Frontal cortex (tissue), 4 donors: Measurements from ENCODE around the gene FAR2. TPM values are rescaled to one million over a fixed set of nuclear protein-coding genes. Genes with fewer than 3 reads are reported as not detected.
"Not testable (repeated sequence)": the region's sequence is repeated elsewhere in the genome, so short reads cannot be mapped to it uniquely, and the experiment has no call there.

Experiments used
- DNase-seq, 2 donors: peaks; one replicate each; pipeline ENCODE4 v3.0.0; 2012; ENCODE audit warnings: low spot score in 2 of 2
- FAIRE-seq: peaks from 2 replicates; lab custom pipeline; 2012; peaks lifted over from hg19 to GRCh38; lab: Jason Lieb, UNC
- total RNA-seq: library from RNA; depleted of rRNA; stranded (reverse); fragments of >200 nt; gene quantifications from one replicate; pipeline ENCODE4 v1.2.3, GENCODE V29; 2014
- donor health status: control.
- donor health status: control.
- donor health status: control.

FAR2 gene
- total RNA-seq = 49.3 TPM

- DNase-seq = peak; percentile 45 to 61
- no peak for FAIRE-seq
Measured at GRCh38 chr12:29148911-29149690, at the start of gene FAR2. Gene FAR2 (plus strand): TSS chr12:29149278. CDS start chr12:29270450, 121,172 bp downstream.

GRCh38 chr12:29102741-29103140 lies 46.3 kb upstream of the FAR2 start:
- FAIRE-seq = peak; percentile 37
- no peak for DNase-seq

- DNase-seq (no peak), FAIRE-seq (no peak)
Measured at GRCh38 chr12:29103539-29103974, 45.5 kb upstream of the FAR2 start.

- DNase-seq (no peak), FAIRE-seq (no peak)
Measured at GRCh38 chr12:29104516-29104915, 44.6 kb upstream of the FAR2 start.

GRCh38 chr12:29110506-29111442 lies 38.3 kb upstream of the FAR2 start:
- FAIRE-seq = no peak
- no peak for DNase-seq

- DNase-seq (no peak), FAIRE-seq (no peak)
Measured at GRCh38 chr12:29113101-29113500, 36.0 kb upstream of the FAR2 start.

- no peak for FAIRE-seq
- no peak for DNase-seq
Measured at GRCh38 chr12:29116414-29116813, 32.7 kb upstream of the FAR2 start.

- FAIRE-seq = no peak
- no peak for DNase-seq
Measured at GRCh38 chr12:29131539-29131938, 17.5 kb upstream of the FAR2 start.

- FAIRE-seq = no peak
- no peak for DNase-seq
Measured at GRCh38 chr12:29132316-29132715, 16.8 kb upstream of the FAR2 start.

- FAIRE-seq (no peak), DNase-seq (no peak)
Measured at GRCh38 chr12:29133181-29133580, 15.9 kb upstream of the FAR2 start.

- DNase-seq (no peak), FAIRE-seq (no peak)
Measured at GRCh38 chr12:29133680-29134079, 15.4 kb upstream of the FAR2 start.

- FAIRE-seq, DNase-seq: not testable (repeated sequence)
Measured at GRCh38 chr12:29138256-29138655, 10.8 kb upstream of the FAR2 start.

GRCh38 chr12:29138855-29139254 lies 10.2 kb upstream of the FAR2 start:
- not testable (repeated sequence) for DNase-seq, FAIRE-seq

- no peak for FAIRE-seq
- no peak for DNase-seq
Measured at GRCh38 chr12:29145372-29146170, 3.5 kb upstream of the FAR2 start.

- DNase-seq (no peak), FAIRE-seq (no peak)
Measured at GRCh38 chr12:29146196-29146595, 2.9 kb upstream of the FAR2 start.

GRCh38 chr12:29147731-29148595 lies 1.1 kb upstream of the FAR2 start:
- FAIRE-seq (no peak), DNase-seq (no peak)

GRCh38 chr12:29148596-29148910 lies 525 bp upstream of the FAR2 start:
- DNase-seq (peak in 1 of 2 donors; percentile 40), FAIRE-seq (no peak)

GRCh38 chr12:29149691-29150281 lies 708 bp downstream of the FAR2 start:
- no peak for DNase-seq
- FAIRE-seq = no peak

- FAIRE-seq = no peak
- no peak for DNase-seq
Measured at GRCh38 chr12:29150462-29150861, 1.4 kb downstream of the FAR2 start.
